Endothelial cell of umbilical vein (primary cell): ENCODE measurements around the gene LMO7. TPM values are rescaled to one million over a fixed set of nuclear protein-coding genes. Genes with fewer than 3 reads are reported as not detected.

ENCODE experiments used
- BruUV-seq: library from RNA; stranded (reverse); fragments of 400-500 nt; replicated peaks from 2 replicates; lab custom pipeline; 2021; lab: Mats Ljungman, UMichigan
- CTCF ChIA-PET: fragments of 300-600, 350-600 bp; sonication (Branson Sonifier 250); formaldehyde crosslinking; loops from one replicate; lab custom pipeline; 2021; ENCODE audit warnings: antibody characterized with exemption, inconsistent platforms; lab: Charles Lee
- POLR2A ChIA-PET: fragments of 300-600, 350-600 bp; sonication (Branson Sonifier 250); formaldehyde crosslinking; loops from one replicate; lab custom pipeline; 2021; ENCODE audit warnings: antibody characterized with exemption, inconsistent platforms; lab: Charles Lee
- DNase-seq: peaks from one replicate; pipeline ENCODE4 v3.0.0-alpha.2; 2011; ENCODE audit warnings: low read depth, low spot score
- FAIRE-seq: peaks from 2 replicates; lab custom pipeline; 2011; peaks lifted over from hg19 to GRCh38; lab: Jason Lieb, UNC
- H2AFZ ChIP-seq: 2 replicates; pipeline ENCODE4 v1.6.0; 2012; ENCODE audit warnings: low read depth, low read length, control low read depth, inconsistent platforms
- H3K27ac ChIP-seq: 2 replicates; pipeline ENCODE4 v1.5.1; 2011; ENCODE audit warnings: low read depth, mild to moderate bottlenecking, control low read depth, low read length, moderate library complexity; ENCODE audit not compliant: insufficient read depth
- H3K27me3 ChIP-seq, 2 experiments: 2 replicates each; pipeline versions ENCODE4 v1.6.0 to v1.6.1; 2011; ENCODE audit warnings: low read length in 2 of 2, mixed read lengths in 1 of 2; ENCODE audit not compliant: control insufficient read depth in 2 of 2, insufficient read depth in 2 of 2
- H3K36me3 ChIP-seq, 2 experiments: 2 replicates in 1 of 2; 3 replicates in 1 of 2; pipeline ENCODE4 v1.5.1; 2011; ENCODE audit warnings: low read length in 2 of 2, mild to moderate bottlenecking in 1 of 2, moderate library complexity in 1 of 2; ENCODE audit not compliant: control insufficient read depth in 2 of 2, insufficient read depth in 2 of 2; ENCODE audit errors: extremely low read depth in 1 of 2
- H3K4me1 ChIP-seq: 3 replicates; pipeline ENCODE4 v1.5.1; 2011; ENCODE audit warnings: mild to moderate bottlenecking, low read length; ENCODE audit not compliant: control insufficient read depth, insufficient read depth; ENCODE audit errors: extremely low read depth
- H3K4me2 ChIP-seq: 2 replicates; pipeline ENCODE4 v1.6.1; 2011; ENCODE audit warnings: low read length, control low read depth, mixed read lengths; ENCODE audit not compliant: insufficient read depth
- H3K4me3 ChIP-seq, 3 experiments: fragments of 200-600 bp in 1 of 3; sonication (generic), shearing (Covaris generic) in 1 of 3; replicated peaks in 1 of 3; 2 replicates each; pipeline ENCODE4 v1.5.1; 2011 to 2016; ENCODE audit warnings: control low read depth in 3 of 3, low read length in 3 of 3, mild to moderate bottlenecking in 2 of 3, inconsistent platforms in 1 of 3, low read depth in 1 of 3, moderate library complexity in 1 of 3; ENCODE audit not compliant: insufficient read depth in 1 of 3
- H3K79me2 ChIP-seq: 2 replicates; pipeline ENCODE4 v1.6.0; 2012; ENCODE audit warnings: low read length, inconsistent platforms; ENCODE audit not compliant: control insufficient read depth, insufficient read depth
- H3K9ac ChIP-seq: replicated peaks from 2 replicates; pipeline ENCODE3; 2011; ENCODE audit warnings: low read length, control low read depth; ENCODE audit not compliant: insufficient read depth; ENCODE audit errors: extremely low read depth
- H3K9me1 ChIP-seq: replicated peaks from 3 replicates; pipeline ENCODE4 v1.6.0; 2011; ENCODE audit warnings: mild to moderate bottlenecking, low read length; ENCODE audit not compliant: control insufficient read depth, insufficient read depth; ENCODE audit errors: extremely low read depth
- H3K9me3 ChIP-seq: replicated peaks from 2 replicates; pipeline ENCODE4 v1.5.1; 2012; ENCODE audit warnings: low read length, inconsistent platforms; ENCODE audit not compliant: control insufficient read depth, insufficient read depth
- H4K20me1 ChIP-seq: replicated peaks from 2 replicates; pipeline ENCODE3; 2011; ENCODE audit warnings: mild to moderate bottlenecking, low read length; ENCODE audit not compliant: control insufficient read depth, insufficient read depth; ENCODE audit errors: extremely low read depth
- CTCF ChIP-seq, 2 donors: IDR thresholded peaks; 1 replicate in 1 of 2; 2 replicates in 1 of 2; pipeline ENCODE4 v1.5.1; 2011; ENCODE audit warnings: low read length in 2 of 2, mild to moderate bottlenecking in 2 of 2, moderate library complexity in 2 of 2, control low read depth in 1 of 2, inconsistent platforms in 1 of 2, low read depth in 1 of 2; ENCODE audit not compliant: insufficient read depth in 1 of 2; ENCODE audit errors: extremely low read depth in 1 of 2
- EZH2 ChIP-seq: IDR thresholded peaks from 2 replicates; pipeline ENCODE4 v1.6.1; 2012; ENCODE audit warnings: borderline replicate concordance, low read depth, mild to moderate bottlenecking, moderate library complexity, low read length, inconsistent platforms; ENCODE audit not compliant: severe bottlenecking
- FOS ChIP-seq: IDR thresholded peaks from 2 replicates; pipeline ENCODE4 v1.6.1; 2011; ENCODE audit warnings: mild to moderate bottlenecking, low read length, moderate library complexity, borderline replicate concordance; ENCODE audit not compliant: insufficient read depth
- GATA2 ChIP-seq: IDR thresholded peaks from 2 replicates; pipeline ENCODE4 v1.7.0; 2011; ENCODE audit warnings: low read depth, mild to moderate bottlenecking, moderate library complexity, mixed read lengths, low read length; ENCODE audit not compliant: insufficient read length, insufficient read depth
- JUN ChIP-seq: IDR thresholded peaks from 2 replicates; pipeline ENCODE4 v1.6.1; 2011; ENCODE audit warnings: borderline replicate concordance, low read depth; ENCODE audit not compliant: insufficient read length, insufficient read depth
- MYC ChIP-seq: IDR thresholded peaks from one replicate; pipeline ENCODE4 v1.6.1; 2011; ENCODE audit warnings: mild to moderate bottlenecking, low read depth, low read length
- POLR2A ChIP-seq: IDR thresholded peaks from 2 replicates; pipeline ENCODE4 v1.6.1; 2012; ENCODE audit warnings: low read depth, mild to moderate bottlenecking, control low read depth, low read length
- POLR2AphosphoS5 ChIP-seq: IDR thresholded peaks from 2 replicates; pipeline ENCODE4 v1.6.1; 2012; ENCODE audit warnings: low read depth, mild to moderate bottlenecking, control low read depth, low read length, moderate library complexity; ENCODE audit not compliant: insufficient read depth
- dilution Hi-C: fragments of 300-500 bp; cut with MboI; formaldehyde crosslinking; loops from one replicate; pipeline ENCODE4 v1.15.0; 2019; ENCODE audit warnings: low sequenced_read_pairs; ENCODE audit not compliant: extremely low pct_ligation_motif_present
- intact Hi-C: fragments of 100-400 bp; cut with micrococcal nuclease; formaldehyde crosslinking; loops from one replicate; pipeline ENCODE4 v1.10.0; 2022
- polyA plus RNA-seq, 4 experiments: library from polyadenylated mRNA; depleted of rRNA in 3 of 4; stranded (reverse) in 3 of 4; unstranded in 1 of 4; fragments of >200 nt; gene quantifications; 2 replicates each; pipeline versions ENCODE4 v1.2.1 to v1.2.3, GENCODE V29; 2011 to 2012; ENCODE audit warnings: missing spikeins in 1 of 4
- total RNA-seq: library from RNA; stranded (reverse); gene quantifications from 2 replicates; pipeline ENCODE4 v1.2.3, GENCODE V29; 2021
- TF ChIP-seq, protein P1 (sequence below): IDR thresholded peaks from 2 replicates; pipeline ENCODE4 v1.6.1; 2011; ENCODE audit not compliant: insufficient read depth, insufficient read length

The LMO7 gene
- total and polyA plus RNA-seq, 2 donors (not counting 3 experiments of a cell fraction or from before 2014, with no cell fraction given), result 10.5 to 21.1 TPM

DNA sequence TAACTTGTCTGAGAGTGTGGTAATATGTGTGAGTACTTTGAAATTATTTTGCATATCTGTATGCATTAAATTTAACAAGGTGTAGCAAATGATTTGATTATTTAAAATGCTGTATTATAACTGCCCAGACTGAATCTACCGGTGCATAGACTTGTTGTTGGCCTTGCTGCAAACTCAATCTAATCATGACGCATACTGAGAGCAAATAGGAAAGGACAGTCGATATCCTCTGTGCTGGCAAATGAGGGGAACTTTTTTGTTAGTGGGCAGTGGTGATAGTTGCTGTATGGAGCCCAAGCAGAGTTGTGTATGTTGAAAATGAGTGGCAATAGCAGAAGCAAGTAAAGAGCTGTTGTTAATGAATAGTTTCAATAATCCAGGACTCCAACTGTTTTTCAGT, 127.4 kb downstream of the LMO7 start:
- H3K9me3 ChIP-seq, result no peaks in the 10 kb centered on the region
- H3K36me3 ChIP-seq, result no peaks in the 10 kb centered on the region
- CTCF ChIA-PET, result no interaction called here
- TF ChIP-seq MYC, result no peak
- TF ChIP-seq FOS, result no peak
- no peak for TF ChIP-seq GATA2
- TF ChIP-seq CTCF (IDR thresholded peaks at IDR 0.05; ENCODE audit: extremely low read depth in 1 of 2, insufficient read depth in 1 of 2, low read depth in 1 of 2, low read length in 2 of 2), result no peak
- TF ChIP-seq, protein P1, sequence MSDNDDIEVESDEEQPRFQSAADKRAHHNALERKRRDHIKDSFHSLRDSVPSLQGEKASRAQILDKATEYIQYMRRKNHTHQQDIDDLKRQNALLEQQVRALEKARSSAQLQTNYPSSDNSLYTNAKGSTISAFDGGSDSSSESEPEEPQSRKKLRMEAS, result no peak
- no peak for TF ChIP-seq JUN
- no peak for TF ChIP-seq POLR2AphosphoS5
- TF ChIP-seq EZH2, result no peak
- no peak for TF ChIP-seq POLR2A
- H3K9me1 ChIP-seq, result no peaks in the 10 kb centered on the region
- H3K4me1 ChIP-seq, result peaks cover 15% of the 10 kb centered on the region
- intact Hi-C loops (loop anchor here (5.0 kb wide), 1 partner anchor 109 kb away; no protein-coding TSS in a partner anchor), dilution Hi-C loops (no loop called here)
- POLR2A ChIA-PET, result no interaction called here
- no peak overlapping the region for H3K4me2 ChIP-seq
- no peak overlapping the region for H3K27ac ChIP-seq
- no peak for DNase-seq
- no peaks in the 10 kb centered on the region for H4K20me1 ChIP-seq
- no peak overlapping the region for H2AFZ ChIP-seq
- no peak overlapping the region for H3K4me3 ChIP-seq
- no peaks in the 10 kb centered on the region for H3K27me3 ChIP-seq
- no peak overlapping the region for H3K9ac ChIP-seq
- FAIRE-seq, result no peak
- H3K79me2 ChIP-seq, result no peaks in the 10 kb centered on the region
- no TSS peak for BruUV-seq
